ENCODE measurements around the gene TBC1D9B. TPM values are rescaled to one million over a fixed set of nuclear protein-coding genes. Genes with fewer than 3 reads are reported as not detected.

The TBC1D9B gene
- total RNA-seq, 1 experiment from 2014 or later, result 127 TPM

DNA sequence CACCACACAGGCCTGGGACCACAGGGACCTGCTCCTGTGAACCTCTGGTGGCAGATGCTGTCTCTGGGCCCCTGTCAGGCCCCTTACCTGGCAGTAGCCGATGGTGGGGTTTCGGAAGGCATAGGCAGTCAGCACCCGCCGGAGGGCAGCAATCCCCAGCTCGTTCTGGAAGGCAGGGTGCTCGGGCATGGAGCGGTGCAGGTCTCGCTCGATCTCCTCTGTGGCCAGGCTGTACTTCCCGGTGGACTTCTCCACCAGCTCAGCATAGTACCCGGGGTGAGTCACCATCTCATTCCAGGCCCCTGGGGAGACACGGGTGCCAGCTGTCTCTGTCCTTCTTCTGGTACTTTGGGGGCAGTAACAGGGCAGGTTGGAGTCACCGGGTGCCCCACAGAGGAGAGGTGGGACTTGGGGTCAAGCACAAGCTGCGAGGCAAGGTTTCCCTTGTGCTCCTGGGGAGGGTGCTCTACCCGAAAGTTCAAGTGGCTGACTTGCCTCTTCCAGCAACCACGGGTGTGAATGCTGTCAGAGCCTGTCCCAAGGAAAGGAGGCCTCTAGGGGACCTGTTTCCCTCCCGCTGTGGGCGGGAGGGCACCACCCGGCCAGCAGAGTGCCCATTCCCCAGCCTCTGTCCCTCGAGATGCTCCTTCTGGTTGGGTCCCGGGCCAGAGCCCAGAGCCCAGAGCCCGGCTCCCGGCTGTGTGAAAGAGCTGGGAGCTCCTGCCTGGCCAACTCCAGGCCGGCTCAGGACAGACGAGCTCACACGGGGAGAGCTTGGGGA is 29.3 kb downstream of the TBC1D9B start:
- intact Hi-C loops (cut with micrococcal nuclease), result no loop called here
- no peak overlapping the region for H3K4me3 ChIP-seq (replicated peaks in 1 of 2; ENCODE audit: low read depth in 1 of 2, low read length in 2 of 2)
- no peaks in the 10 kb centered on the region for H3K27me3 ChIP-seq (ENCODE audit: insufficient read depth, low read length)
- H3K9ac ChIP-seq (ENCODE audit: low read length), result no peak overlapping the region
- H3K9me3 ChIP-seq (ENCODE audit: control insufficient read depth in 1 of 2, insufficient read depth in 1 of 2, low read depth in 1 of 2, low read length in 2 of 2), result peaks cover 9 to 11% of the 10 kb centered on the region in 2 experiments; a peak in 3 of 4 replicates
- no peaks in the 10 kb centered on the region for H3K9me2 ChIP-seq (ENCODE audit: insufficient read depth)
- no TSS peak for BruUV-seq (replicated peaks)
- no peak overlapping the region for H3K27ac ChIP-seq (ENCODE audit: low read depth, low read length)
- no peaks in the 10 kb centered on the region for H3K4me1 ChIP-seq (ENCODE audit: control insufficient read depth in 1 of 2, insufficient read depth in 2 of 2, low read length in 2 of 2)
- no peak overlapping the region for H2AFZ ChIP-seq (ENCODE audit: low read depth, low read length, poor library complexity, severe bottlenecking)
- no peak for ATAC-seq
- peaks cover 20 to 34% of the 10 kb centered on the region in 2 experiments for H3K36me3 ChIP-seq (ENCODE audit: control insufficient read depth in 1 of 2, insufficient read depth in 2 of 2, low read length in 2 of 2)
- H4K20me1 ChIP-seq (ENCODE audit: insufficient read depth), result no peaks in the 10 kb centered on the region
- TF ChIP-seq SRF (IDR thresholded peaks at IDR 0.05; ENCODE audit: low read depth) (no peak), SP1 (IDR thresholded peaks at IDR 0.05; ENCODE audit: low read depth) (no peak), CBX3 (IDR thresholded peaks at IDR 0.05; ENCODE audit: low read depth) (no peak), YY1 (IDR thresholded peaks at IDR 0.05; ENCODE audit: extremely low read depth, insufficient replicate concordance, low read depth, low read length) (no peak), TCF7L2 (IDR thresholded peaks at IDR 0.05; ENCODE audit: borderline replicate concordance, extremely low read depth, insufficient read depth, insufficient read length) (no peak), EGR1 (IDR thresholded peaks at IDR 0.05; ENCODE audit: low read depth) (no peak), ELF1 (IDR thresholded peaks at IDR 0.05; ENCODE audit: borderline replicate concordance, low read depth) (no peak), FOSL1 (IDR thresholded peaks at IDR 0.05; ENCODE audit: low read depth) (no peak), SIN3A (IDR thresholded peaks at IDR 0.05; ENCODE audit: low read depth) (no peak), EZH2phosphoT487 (IDR thresholded peaks at IDR 0.05; ENCODE audit: borderline replicate concordance) (no peak)
- TF ChIP-seq, protein P1, sequence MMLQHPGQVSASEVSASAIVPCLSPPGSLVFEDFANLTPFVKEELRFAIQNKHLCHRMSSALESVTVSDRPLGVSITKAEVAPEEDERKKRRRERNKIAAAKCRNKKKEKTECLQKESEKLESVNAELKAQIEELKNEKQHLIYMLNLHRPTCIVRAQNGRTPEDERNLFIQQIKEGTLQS (IDR thresholded peaks at IDR 0.05), result no peak
- TF ChIP-seq, protein P2, sequence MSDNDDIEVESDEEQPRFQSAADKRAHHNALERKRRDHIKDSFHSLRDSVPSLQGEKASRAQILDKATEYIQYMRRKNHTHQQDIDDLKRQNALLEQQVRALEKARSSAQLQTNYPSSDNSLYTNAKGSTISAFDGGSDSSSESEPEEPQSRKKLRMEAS (IDR thresholded peaks at IDR 0.05), result no peak
- TF ChIP-seq, protein P3, sequence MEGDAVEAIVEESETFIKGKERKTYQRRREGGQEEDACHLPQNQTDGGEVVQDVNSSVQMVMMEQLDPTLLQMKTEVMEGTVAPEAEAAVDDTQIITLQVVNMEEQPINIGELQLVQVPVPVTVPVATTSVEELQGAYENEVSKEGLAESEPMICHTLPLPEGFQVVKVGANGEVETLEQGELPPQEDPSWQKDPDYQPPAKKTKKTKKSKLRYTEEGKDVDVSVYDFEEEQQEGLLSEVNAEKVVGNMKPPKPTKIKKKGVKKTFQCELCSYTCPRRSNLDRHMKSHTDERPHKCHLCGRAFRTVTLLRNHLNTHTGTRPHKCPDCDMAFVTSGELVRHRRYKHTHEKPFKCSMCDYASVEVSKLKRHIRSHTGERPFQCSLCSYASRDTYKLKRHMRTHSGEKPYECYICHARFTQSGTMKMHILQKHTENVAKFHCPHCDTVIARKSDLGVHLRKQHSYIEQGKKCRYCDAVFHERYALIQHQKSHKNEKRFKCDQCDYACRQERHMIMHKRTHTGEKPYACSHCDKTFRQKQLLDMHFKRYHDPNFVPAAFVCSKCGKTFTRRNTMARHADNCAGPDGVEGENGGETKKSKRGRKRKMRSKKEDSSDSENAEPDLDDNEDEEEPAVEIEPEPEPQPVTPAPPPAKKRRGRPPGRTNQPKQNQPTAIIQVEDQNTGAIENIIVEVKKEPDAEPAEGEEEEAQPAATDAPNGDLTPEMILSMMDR (IDR thresholded peaks at IDR 0.05 in 2 of 3, conservative IDR thresholded peaks at IDR 0.05 in 1 of 3; ENCODE audit: borderline replicate concordance in 1 of 3, insufficient read depth in 1 of 3, low read depth in 2 of 3, low read length in 2 of 3), result no peak
- ChIA-PET CTCF (no interaction called here), POLR2A (no interaction called here), RAD21 (ENCODE audit: low non-redundant PET in 1 of 2, low total read pairs in 2 of 2, uncharacterized antibody in 2 of 2, unreplicated experiment in 2 of 2) (no interaction called here)
- H3K4me2 ChIP-seq (ENCODE audit: low read length), result no peak overlapping the region
- DNase-seq (ENCODE audit: low read depth, low spot score), result no peak
- H3K79me2 ChIP-seq (ENCODE audit: insufficient read depth, low read length), result no peaks in the 10 kb centered on the region

Data from HCT116 (cell line).